HG02938 (cell line): Measurements from ENCODE around the gene CDC42BPB.

Experiments used
- ATAC-seq: cut with Tn5 transposase; IDR thresholded peaks from one replicate; pipeline ENCODE4 v1.9.1; 2021; ENCODE audit warnings: mild to moderate bottlenecking, moderate library complexity; ENCODE audit not compliant: unreplicated experiment

Gene CDC42BPB

GRCh38 chr14:102969901-102970300 lies 87.4 kb downstream of the CDC42BPB start:
- ATAC-seq, result no peak

GRCh38 chr14:102969060-102969791 lies 88.1 kb downstream of the CDC42BPB start:
- no peak for ATAC-seq

DNA sequence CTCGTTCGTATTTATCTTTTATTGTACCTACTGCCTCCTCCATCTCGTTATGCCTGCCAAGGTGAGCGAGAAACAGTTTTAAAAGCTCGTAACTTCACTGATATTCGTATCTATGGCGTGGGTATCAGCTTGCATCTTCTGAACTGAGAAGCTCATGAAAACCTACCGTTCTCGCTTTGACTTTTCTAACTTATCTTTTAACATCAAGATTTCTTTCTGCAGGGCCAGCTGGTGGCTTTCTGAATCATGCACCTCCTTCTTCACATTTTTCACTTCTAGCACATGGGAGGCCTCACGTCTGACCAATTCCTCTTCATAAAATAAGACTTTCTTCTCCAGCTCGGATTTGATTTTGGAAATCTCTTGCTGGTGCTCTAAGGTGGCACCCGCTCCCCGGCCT lies 89.0 kb downstream of the CDC42BPB start:
- ATAC-seq, result no peak

GRCh38 chr14:102967506-102967795 lies 89.9 kb downstream of the CDC42BPB start:
- no peak for ATAC-seq

- ATAC-seq, result no peak
Observed at GRCh38 chr14:102966681-102967505, 90.5 kb downstream of the CDC42BPB start.

- no peak for ATAC-seq
Observed at GRCh38 chr14:102965971-102966655, 91.2 kb downstream of the CDC42BPB start.

DNA sequence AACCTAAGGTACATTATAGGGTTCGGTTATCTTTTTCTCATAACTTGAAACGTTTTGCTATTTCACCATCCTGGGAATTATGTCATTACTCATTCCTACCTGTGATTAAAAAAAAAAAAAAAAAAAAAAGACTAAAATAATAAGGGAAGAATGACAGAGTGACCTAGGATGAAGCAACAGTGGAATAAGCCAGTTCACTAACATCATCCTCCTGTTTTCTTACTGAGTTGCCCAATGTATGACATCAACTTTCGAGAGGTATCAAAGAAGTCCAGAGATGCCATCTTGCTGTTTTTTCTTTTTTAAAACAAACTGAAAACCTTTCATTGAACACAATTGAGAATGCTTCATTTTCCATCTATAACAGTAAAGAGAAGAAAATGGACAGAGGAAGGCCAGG lies 92.1 kb downstream of the CDC42BPB start:
- no peak for ATAC-seq

- no peak for ATAC-seq
Observed at GRCh38 chr14:102964152-102964730, 93.1 kb downstream of the CDC42BPB start.

GRCh38 chr14:102962111-102962627 lies 95.2 kb downstream of the CDC42BPB start:
- no peak for ATAC-seq

DNA sequence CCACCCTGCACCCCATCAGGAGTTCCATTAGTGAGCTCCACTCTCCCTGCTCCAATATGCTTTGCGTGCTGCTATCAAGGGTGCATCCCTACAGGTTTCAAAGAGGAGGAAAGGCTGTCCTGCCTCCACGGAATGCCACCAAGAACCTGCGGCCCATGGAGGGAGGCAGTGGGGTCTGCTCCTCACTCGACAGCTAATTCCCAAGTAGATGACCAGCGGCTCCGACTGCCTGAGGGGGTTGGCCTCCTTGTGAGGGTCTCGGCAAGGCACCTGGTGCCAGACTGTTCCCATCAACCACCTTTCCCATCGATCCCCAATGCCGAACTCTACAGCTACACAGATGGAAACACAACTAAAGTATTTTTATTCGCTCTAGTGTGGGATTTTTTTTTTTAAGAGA lies 98.9 kb downstream of the CDC42BPB start:
- ATAC-seq, result no peak

GRCh38 chr14:102957222-102957621 lies 100.1 kb downstream of the CDC42BPB start:
- no peak for ATAC-seq

DNA sequence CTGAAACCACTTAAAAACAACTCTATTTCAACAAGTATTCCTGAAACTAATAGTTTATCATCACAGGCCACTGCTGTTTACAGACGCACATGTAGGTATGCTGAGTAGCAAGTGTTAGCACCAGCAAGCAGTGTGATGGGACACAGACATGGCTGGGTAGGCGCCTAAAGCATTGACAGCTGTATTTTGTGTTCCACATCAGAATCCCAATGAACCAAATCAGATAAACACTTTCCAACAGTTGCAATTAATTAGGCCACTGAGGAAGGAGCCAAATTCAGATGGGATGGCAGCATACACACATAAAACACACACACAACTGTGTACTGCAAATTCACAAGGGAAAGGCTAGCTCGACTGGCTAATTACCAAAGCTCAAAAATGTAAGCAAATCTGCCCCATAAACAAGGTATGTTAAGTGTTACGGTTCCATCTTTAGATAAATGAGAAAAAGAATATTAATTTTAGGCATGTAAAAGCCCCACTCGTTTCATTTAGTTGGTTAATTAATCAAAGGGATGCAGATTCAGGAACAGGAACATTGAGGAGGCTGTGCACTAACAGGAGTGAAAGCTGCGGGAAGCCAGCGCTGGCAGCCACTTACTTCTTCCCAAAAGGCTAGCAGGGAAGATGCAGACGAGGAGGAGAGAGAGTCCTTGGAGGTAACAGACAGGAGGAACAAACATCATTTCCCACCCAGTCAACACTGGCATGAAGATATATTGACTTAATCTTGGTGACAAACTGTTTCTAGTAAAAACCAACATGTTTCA lies 101.5 kb downstream of the CDC42BPB start:
- ATAC-seq, result no peak

- no peak for ATAC-seq
Observed at GRCh38 chr14:102954081-102954789, 103.1 kb downstream of the CDC42BPB start.

- no peak for ATAC-seq
Observed at GRCh38 chr14:102953100-102953499, 104.2 kb downstream of the CDC42BPB start.

- no peak for ATAC-seq
Observed at GRCh38 chr14:102952276-102952675, 105.1 kb downstream of the CDC42BPB start.

- no peak for ATAC-seq
Observed at GRCh38 chr14:102951799-102952198, 105.5 kb downstream of the CDC42BPB start.

DNA sequence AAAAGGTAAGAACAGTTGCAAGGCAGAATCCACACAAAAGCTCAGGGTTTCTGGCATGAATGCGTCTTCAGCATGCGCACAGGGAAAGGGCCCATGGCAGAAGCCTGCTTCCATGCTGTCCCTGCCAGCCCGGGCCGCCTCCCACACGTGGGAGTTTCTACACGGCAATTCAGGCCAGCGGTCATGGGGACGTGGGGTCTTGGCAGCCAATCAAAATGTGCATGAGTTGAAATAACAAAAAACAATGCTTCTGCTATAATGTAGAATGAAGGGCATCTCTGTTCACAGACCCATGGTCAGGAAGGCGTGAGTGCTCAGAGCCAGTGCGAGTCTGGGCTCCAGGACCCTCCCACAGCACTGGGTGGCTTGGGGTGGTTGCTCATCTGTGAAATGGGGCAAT lies 106.3 kb downstream of the CDC42BPB start:
- ATAC-seq, result no peak

GRCh38 chr14:102949801-102950451 lies 107.4 kb downstream of the CDC42BPB start:
- ATAC-seq, result no peak

DNA sequence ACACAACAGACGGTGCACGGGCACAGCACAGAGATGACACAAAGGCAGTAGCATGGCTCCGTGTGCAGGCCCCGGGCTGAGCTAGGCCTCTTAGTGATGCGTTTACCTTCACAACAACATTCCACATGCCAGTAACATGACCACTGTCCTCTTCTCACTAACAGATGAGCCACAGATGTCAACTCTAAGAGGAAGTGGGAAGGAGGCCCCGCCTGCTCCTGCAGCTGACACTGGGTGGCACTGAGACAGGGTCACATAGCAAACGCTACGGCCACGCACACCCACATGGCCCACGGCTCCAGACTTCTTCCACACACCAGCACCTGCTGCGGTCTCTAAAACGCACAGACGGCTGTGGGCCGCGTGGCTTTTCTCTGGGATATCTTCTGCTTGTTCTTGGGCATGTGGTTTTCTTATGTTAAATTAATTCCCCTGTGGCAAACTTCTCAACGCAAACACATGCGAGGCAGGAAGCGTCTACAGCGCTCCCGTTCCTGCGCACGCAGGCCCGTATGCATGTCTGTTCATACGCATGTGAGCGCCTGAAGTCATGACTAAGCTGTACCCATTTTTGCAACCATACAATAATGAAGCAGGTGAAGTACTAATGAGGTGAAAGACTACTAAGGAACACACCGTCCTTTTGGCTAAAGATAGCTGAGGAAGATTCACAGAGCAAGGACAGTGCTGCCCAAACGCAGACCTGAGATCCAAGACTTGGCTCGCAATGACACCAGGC lies 108.1 kb downstream of the CDC42BPB start:
- ATAC-seq, result no peak
